Mesendoderm (in vitro differentiated cells): Measurements from ENCODE around the gene ELOB. TPM values are rescaled to one million over a fixed set of nuclear protein-coding genes. Genes with fewer than 3 reads are reported as not detected.
"Not testable (repeated sequence)": the region's sequence is repeated elsewhere in the genome, so short reads cannot be mapped to it uniquely, and the experiment has no call there.

Experiments
- DNase-seq: peaks from one replicate; pipeline ENCODE4 v3.0.0; 2013
- H2AK5ac ChIP-seq: 2 replicates; pipeline ENCODE4 v1.6.1; 2013; ENCODE audit warnings: low read length, inconsistent platforms
- H2BK120ac ChIP-seq: 2 replicates; pipeline ENCODE4 v1.6.1; 2013; ENCODE audit warnings: low read depth, mild to moderate bottlenecking, low read length, moderate library complexity, mixed read lengths
- H2BK15ac ChIP-seq: replicated peaks from 2 replicates; pipeline ENCODE4 v1.6.1; 2013; ENCODE audit warnings: low read depth, mild to moderate bottlenecking, moderate library complexity
- H2BK5ac ChIP-seq: 2 replicates; pipeline ENCODE4 v1.6.1; 2013; ENCODE audit warnings: low read length, inconsistent platforms
- H3K18ac ChIP-seq: 2 replicates; pipeline ENCODE4 v1.6.1; 2013; ENCODE audit warnings: mild to moderate bottlenecking, low read length, mixed read lengths
- H3K23ac ChIP-seq: one replicate; pipeline ENCODE4 v1.6.1; 2013; ENCODE audit warnings: low read length
- H3K27ac ChIP-seq: 2 replicates; pipeline ENCODE4 v1.5.1; 2013; ENCODE audit warnings: low read depth, mild to moderate bottlenecking, inconsistent platforms, low read length, moderate library complexity
- H3K27me3 ChIP-seq: 2 replicates; pipeline ENCODE4 v1.6.1; 2013; ENCODE audit warnings: low read length, control low read depth, mild to moderate bottlenecking, inconsistent platforms; ENCODE audit not compliant: insufficient read depth, poor library complexity
- H3K36me3 ChIP-seq: 2 replicates; pipeline ENCODE4 v1.6.1; 2013; ENCODE audit warnings: low read length, inconsistent platforms; ENCODE audit not compliant: control insufficient read depth, insufficient read depth
- H3K4ac ChIP-seq: one replicate; pipeline ENCODE4 v1.6.1; 2013; ENCODE audit warnings: low read depth, mild to moderate bottlenecking, low read length, moderate library complexity
- H3K4me1 ChIP-seq: 2 replicates; pipeline ENCODE4 v1.6.1; 2013; ENCODE audit warnings: low read depth, low read length, inconsistent platforms; ENCODE audit not compliant: control insufficient read depth
- H3K4me2 ChIP-seq: 2 replicates; pipeline ENCODE4 v1.6.1; 2013; ENCODE audit warnings: low read length
- H3K4me3 ChIP-seq: 2 replicates; pipeline ENCODE4 v1.5.1; 2013; ENCODE audit warnings: mild to moderate bottlenecking, low read length
- H3K56ac ChIP-seq: one replicate; pipeline ENCODE4 v1.6.1; 2013; ENCODE audit warnings: low read length
- H3K79me1 ChIP-seq: 2 replicates; pipeline ENCODE4 v1.6.1; 2013; ENCODE audit warnings: low read length, inconsistent platforms
- H3K79me2 ChIP-seq: 2 replicates; pipeline ENCODE4 v1.6.1; 2013; ENCODE audit warnings: mild to moderate bottlenecking, low read length; ENCODE audit not compliant: control insufficient read depth, insufficient read depth
- H3K9ac ChIP-seq: 2 replicates; pipeline ENCODE4 v1.6.1; 2013; ENCODE audit warnings: low read length, inconsistent platforms
- H4K5ac ChIP-seq: one replicate; pipeline ENCODE4 v1.6.1; 2013; ENCODE audit warnings: low read length
- H4K8ac ChIP-seq: one replicate; pipeline ENCODE4 v1.6.1; 2013; ENCODE audit warnings: low read depth, mild to moderate bottlenecking, control low read depth, low read length, moderate library complexity
- WGBS: extraction: QIAGEN DNeasy Blood & Tissue Kit; methylation state at CpG from one replicate; pipeline ENCODE4 v1.1.7; 2013; ENCODE audit warnings: low lambda C conversion rate, missing lambda C conversion rate; ENCODE audit not compliant: insufficient coverage; ENCODE audit errors: extremely low coverage; 5-methylcytosine and 5-hydroxymethylcytosine counted together
- small RNA-seq: library from polyadenylated mRNA; stranded (forward); fragments of <200 nt; extraction: miRNeasy Mini kit (QIAGEN cat#:217004); gene quantifications from one replicate; pipeline ENCODE3, GENCODE V24; 2013; ENCODE audit not compliant: insufficient read depth

The ELOB gene

DNA sequence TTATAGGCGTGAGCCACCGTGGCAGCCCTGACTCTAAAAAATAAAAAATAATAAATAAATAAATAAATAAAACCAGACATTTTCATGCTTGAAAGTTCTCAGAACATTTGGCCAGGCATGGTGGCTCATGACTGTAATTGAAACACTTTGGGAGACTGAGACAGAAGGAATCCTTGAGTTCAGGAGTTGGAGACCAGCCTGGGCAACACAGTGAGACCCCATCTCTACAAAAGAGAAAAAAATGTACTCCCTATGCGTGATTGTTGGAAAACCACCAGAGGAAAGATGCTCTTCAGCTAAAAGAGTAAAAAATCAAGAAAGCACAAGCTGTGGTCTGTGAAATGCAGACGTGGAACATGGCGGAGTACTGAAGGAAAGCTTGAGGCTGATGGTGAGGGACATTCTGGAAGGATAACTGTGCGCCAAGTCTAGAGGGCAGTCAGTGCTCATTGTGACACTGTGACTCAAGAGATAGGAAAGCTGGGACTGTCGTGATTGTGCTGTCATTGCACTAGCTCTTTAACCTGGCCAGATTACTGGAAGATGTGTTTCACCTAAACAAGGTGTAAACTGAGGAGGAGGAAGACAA is 52.9 kb downstream of the ELOB start:
- no peaks in the 10 kb centered on the region for H3K27me3 ChIP-seq
- no peak overlapping the region for H2AK5ac ChIP-seq
- H3K4me3 ChIP-seq, result no peak overlapping the region
- H3K4me1 ChIP-seq, result no peaks in the 10 kb centered on the region
- no peak overlapping the region for H2BK120ac ChIP-seq
- no peak overlapping the region for H3K4ac ChIP-seq
- H4K8ac ChIP-seq, result no peak overlapping the region
- H3K79me1 ChIP-seq, result no peaks in the 10 kb centered on the region
- no peak overlapping the region for H3K18ac ChIP-seq
- H3K27ac ChIP-seq, result no peak overlapping the region
- no peaks in the 10 kb centered on the region for H3K36me3 ChIP-seq
- H3K23ac ChIP-seq, result no peak overlapping the region
- WGBS, result no CpG with 5 or more reads among the region's 7 CpGs
- H3K4me2 ChIP-seq, result no peak overlapping the region
- no peak overlapping the region for H4K5ac ChIP-seq
- H3K56ac ChIP-seq, result no peak overlapping the region
- no peak overlapping the region for H2BK15ac ChIP-seq
- H3K79me2 ChIP-seq, result no peaks in the 10 kb centered on the region
- DNase-seq, result no peak
- H3K9ac ChIP-seq, result no peak overlapping the region
- no peak overlapping the region for H2BK5ac ChIP-seq

DNA sequence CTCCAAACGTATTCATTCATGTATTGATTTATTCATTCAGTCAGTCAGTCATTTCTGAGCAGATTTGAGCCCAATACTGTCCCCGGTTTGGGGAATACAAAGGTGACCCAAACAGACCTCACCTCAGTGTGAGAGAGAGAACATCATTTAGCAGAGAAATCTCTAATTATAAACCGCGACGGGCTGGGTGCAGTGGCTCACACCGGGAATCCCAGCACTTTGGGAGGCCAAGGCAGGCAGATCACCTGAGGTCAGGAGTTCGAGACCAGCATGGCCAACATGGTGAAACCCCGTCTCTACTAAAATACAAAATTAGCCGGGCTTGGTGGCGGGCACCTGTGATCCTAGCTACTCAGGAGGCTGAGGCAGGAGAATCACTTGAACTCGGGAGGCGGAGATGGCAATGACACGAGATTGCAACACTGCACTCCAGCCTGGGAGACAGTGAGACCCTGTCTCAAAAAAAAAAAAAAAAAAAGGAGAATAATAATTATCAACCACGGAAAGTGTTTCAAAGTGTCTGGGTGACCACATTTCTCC is 55.4 kb downstream of the ELOB start:
- H4K5ac ChIP-seq, H3K27me3 ChIP-seq, H3K27ac ChIP-seq, H2AK5ac ChIP-seq, H3K23ac ChIP-seq, H3K79me2 ChIP-seq, H4K8ac ChIP-seq, H3K4me1 ChIP-seq, H2BK120ac ChIP-seq, H3K36me3 ChIP-seq, DNase-seq, H3K79me1 ChIP-seq, H2BK5ac ChIP-seq, H2BK15ac ChIP-seq, H3K4ac ChIP-seq: not testable (repeated sequence)
- no CpG with 5 or more reads among the region's 14 CpGs for WGBS
- peak overlapping the region; percentile 34 for H3K4me3 ChIP-seq
- H3K56ac ChIP-seq, result peak overlapping the region; percentile 85
- peak overlapping the region; percentile 62 for H3K4me2 ChIP-seq
- peak overlapping the region; percentile 67 for H3K9ac ChIP-seq
- peak overlapping the region; percentile 19 for H3K18ac ChIP-seq

Small RNA genes within 50 kb of the gene (small RNA-seq; reads per million reads assigned to genes)
- not detected for gene SNORA3C
